ENCODE data around the gene MRPS12.
"Not testable (repeated sequence)": the region's sequence is repeated elsewhere in the genome, so short reads cannot be mapped to it uniquely, and the experiment has no call there.

MRPS12 gene

GRCh38 chr19:38929929-38930775 is 592 bp upstream of the MRPS12 start, which contains the start of gene SARS2:
Gene SARS2, minus strand, starts transcription at chr19:38930763. Its CDS starts 27 bp downstream, at chr19:38930736.
- peak; percentile 99 for TF ChIP-seq CTCF (IDR thresholded peaks at IDR 0.05)
- no peak for TF ChIP-seq ZFX (IDR thresholded peaks at IDR 0.05; ENCODE audit: borderline replicate concordance)
- H3K27ac ChIP-seq = peak within 1 kb of the TSS; percentile 88

GRCh38 chr19:38931521-38931793 is 713 bp downstream of the MRPS12 start:
- peak overlapping the region; percentile 88 for H3K27ac ChIP-seq
- no peak for TF ChIP-seq CTCF (IDR thresholded peaks at IDR 0.05)
- no peak for TF ChIP-seq ZFX (IDR thresholded peaks at IDR 0.05; ENCODE audit: borderline replicate concordance)

- TF ChIP-seq CTCF (IDR thresholded peaks at IDR 0.05) = peak; percentile 55
- no peak for TF ChIP-seq ZFX (IDR thresholded peaks at IDR 0.05; ENCODE audit: borderline replicate concordance)
- H3K27ac ChIP-seq = no peak overlapping the region
These were observed 1.9 kb downstream of the MRPS12 start for GRCh38 chr19:38932425-38933179.

- TF ChIP-seq ZFX (IDR thresholded peaks at IDR 0.05; ENCODE audit: borderline replicate concordance) (no peak), CTCF (IDR thresholded peaks at IDR 0.05) (no peak)
- no peak overlapping the region for H3K27ac ChIP-seq
These were observed 2.8 kb downstream of the MRPS12 start for GRCh38 chr19:38933544-38933943.

GRCh38 chr19:38939957-38940356 is 9.2 kb downstream of the MRPS12 start:
- TF ChIP-seq CTCF (IDR thresholded peaks at IDR 0.05) = no peak
- no peak for TF ChIP-seq ZFX (IDR thresholded peaks at IDR 0.05; ENCODE audit: borderline replicate concordance)
- H3K27ac ChIP-seq = no peak overlapping the region

- not testable (repeated sequence) for H3K27ac ChIP-seq
These were observed 10.7 kb downstream of the MRPS12 start for GRCh38 chr19:38941466-38941865.

GRCh38 chr19:38941979-38942378 is 11.2 kb downstream of the MRPS12 start:
- TF ChIP-seq CTCF (IDR thresholded peaks at IDR 0.05) (no peak), ZFX (IDR thresholded peaks at IDR 0.05; ENCODE audit: borderline replicate concordance) (no peak)
- H3K27ac ChIP-seq = no peak overlapping the region

Measured in 22Rv1 (cell line).